Body of pancreas (tissue), 4 donors: Measurements from ENCODE around the gene JADE3.

Experiments used
- CTCF ChIP-seq, 7 experiments: fragments of 450-650 bp in 4 of 7; fragments of 200-600 bp in 3 of 7; sonication (generic) in 3 of 7; IDR thresholded peaks; one replicate each; pipeline ENCODE4 v1.5.1; 2016 to 2019; ENCODE audit warnings: antibody characterized with exemption in 7 of 7
- POLR2A ChIP-seq, 3 donors: fragments of 450-650 bp; IDR thresholded peaks; one replicate each; pipeline ENCODE4 v1.6.1; 2016; ENCODE audit warnings: antibody characterized with exemption in 3 of 3, mild to moderate bottlenecking in 2 of 3

- no peak for TF ChIP-seq CTCF (IDR thresholded peaks at IDR 0.05)
- TF ChIP-seq POLR2A (IDR thresholded peaks at IDR 0.05), result no peak
Observed at GRCh38 chrX:46953137-46953527, 40.9 kb downstream of the JADE3 start.
